Inflammatory macrophage treated with lipopolysaccharide for 4 hours (primary cell): Measurements from ENCODE around the gene SHISAL1.

Experiments
- DNase-seq: peaks from one replicate; pipeline ENCODE4 v3.0.0-alpha.2; 2020

The SHISAL1 gene

GRCh38 chr22:44205516-44206329, 107.0 kb downstream of the SHISAL1 start:
- no peak for DNase-seq

GRCh38 chr22:44204739-44205515, 107.8 kb downstream of the SHISAL1 start:
- no peak for DNase-seq

DNA sequence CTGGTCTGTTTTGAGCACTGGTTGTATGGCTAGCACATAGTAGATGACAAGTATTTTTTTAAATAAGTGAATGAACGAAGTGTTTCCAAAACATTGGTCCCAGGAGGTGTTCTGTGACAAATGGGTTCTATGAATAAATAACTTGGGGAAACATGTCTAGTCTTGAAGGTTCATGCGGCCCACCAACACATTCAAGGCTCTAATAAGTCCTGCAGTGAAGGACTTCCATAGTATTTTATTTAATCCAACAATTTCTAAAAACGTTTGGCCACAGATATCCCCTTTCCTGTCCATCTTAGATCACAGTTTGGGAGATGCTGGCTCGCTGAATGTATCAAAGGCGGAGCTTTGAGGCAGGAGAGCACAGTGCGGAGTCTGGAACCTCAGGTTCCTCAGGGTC, 109.5 kb downstream of the SHISAL1 start:
- no peak for DNase-seq

GRCh38 chr22:44202261-44202789, 110.4 kb downstream of the SHISAL1 start:
- no peak for DNase-seq

- DNase-seq: no peak
Observed at GRCh38 chr22:44201665-44202064, 111.1 kb downstream of the SHISAL1 start.

GRCh38 chr22:44200855-44201550, 111.7 kb downstream of the SHISAL1 start:
- no peak for DNase-seq

- DNase-seq: no peak
Observed at GRCh38 chr22:44200451-44200850, 112.3 kb downstream of the SHISAL1 start.

DNA sequence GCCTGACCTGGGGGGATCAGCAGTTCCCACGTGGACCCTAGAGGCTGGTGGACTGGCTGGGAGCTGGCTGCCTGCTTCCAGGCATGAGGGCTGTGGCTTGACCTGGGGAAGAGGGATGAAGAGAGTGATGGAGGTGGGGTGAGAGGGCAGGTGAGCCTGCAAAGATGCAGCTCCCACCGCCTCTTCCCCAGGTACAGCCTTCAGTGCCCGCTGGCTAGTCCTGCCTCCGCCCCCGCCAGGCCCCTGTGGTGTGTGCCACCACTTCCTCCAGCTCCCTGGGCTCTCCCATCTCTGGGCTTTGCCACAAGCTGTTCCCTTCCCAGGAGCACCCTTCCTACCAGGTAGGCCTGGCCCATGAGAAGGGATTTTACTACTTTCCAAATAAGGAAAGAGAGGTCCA, 112.9 kb downstream of the SHISAL1 start:
- DNase-seq: no peak

DNA sequence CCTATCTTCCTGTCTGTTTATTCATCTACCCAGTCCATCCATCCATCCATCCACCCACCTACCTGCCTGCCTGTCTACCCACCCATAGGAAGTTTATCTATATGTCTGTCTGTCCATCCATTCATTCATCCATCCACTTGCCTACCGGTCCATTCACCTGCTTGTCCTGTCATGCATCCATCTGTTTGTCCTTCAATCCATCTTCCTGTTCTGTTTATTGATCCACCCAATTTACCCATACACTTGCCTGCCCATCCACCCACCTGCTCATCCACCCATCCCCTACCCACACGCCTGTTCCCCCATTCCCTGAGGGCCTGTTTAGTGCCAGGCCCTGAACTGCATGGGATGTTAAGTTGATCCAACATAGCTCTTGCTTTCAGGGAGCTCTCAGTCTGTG, 113.6 kb downstream of the SHISAL1 start:
- DNase-seq: no peak

- no peak for DNase-seq
Observed at GRCh38 chr22:44197271-44197670, 115.5 kb downstream of the SHISAL1 start.

DNA sequence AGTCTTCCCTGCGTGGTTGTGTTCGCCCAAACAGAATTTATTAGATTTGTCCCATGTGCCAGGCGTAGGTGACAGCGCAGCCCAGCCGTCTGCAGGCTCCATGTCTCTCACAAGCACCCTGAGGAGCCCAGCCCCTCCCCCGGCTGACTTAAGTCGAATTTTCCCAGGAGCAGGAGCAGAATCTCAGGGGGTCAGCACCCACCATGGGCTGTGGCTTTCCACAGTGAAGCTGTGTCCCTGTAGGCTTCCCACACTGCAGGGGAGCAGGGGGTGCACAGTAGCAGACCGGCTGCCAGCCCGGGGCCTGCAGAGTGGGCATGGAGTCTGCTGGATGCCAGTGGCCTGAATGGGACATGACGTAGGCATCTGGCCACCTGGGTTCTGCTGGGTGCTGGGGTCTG, 116.0 kb downstream of the SHISAL1 start:
- DNase-seq: no peak

DNA sequence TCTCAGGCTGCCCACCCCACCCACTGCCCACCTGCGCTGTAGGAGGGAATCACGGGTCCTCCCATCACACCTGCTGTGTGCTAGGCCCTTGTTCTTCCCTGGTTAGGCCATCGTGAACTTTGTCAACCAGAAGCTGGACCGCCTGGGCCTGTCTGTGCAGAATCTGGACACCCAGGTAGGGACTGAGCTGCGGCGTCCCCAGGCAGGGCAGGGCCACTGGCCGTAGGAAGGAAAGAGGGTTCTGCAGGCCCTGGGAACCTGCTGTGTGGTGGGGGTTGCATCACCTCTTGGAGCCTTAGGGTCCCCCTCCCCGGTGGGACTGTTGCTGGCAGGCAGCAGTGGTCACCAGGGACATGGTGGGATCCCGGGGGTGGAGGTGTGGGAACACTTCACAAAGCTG, 116.5 kb downstream of the SHISAL1 start:
- DNase-seq: no peak

GRCh38 chr22:44195189-44195871, 117.4 kb downstream of the SHISAL1 start:
- DNase-seq: no peak

- no peak for DNase-seq
Observed at GRCh38 chr22:44194569-44194968, 118.2 kb downstream of the SHISAL1 start.
